Raji (cell line): ENCODE data around the gene ADAMTSL5.

Experiments
- POLR2A ChIP-seq: IDR thresholded peaks from 2 replicates; pipeline ENCODE4 v1.6.1; 2011; ENCODE audit warnings: low read depth, low read length, control low read depth; ENCODE audit not compliant: insufficient read depth

Gene ADAMTSL5

DNA sequence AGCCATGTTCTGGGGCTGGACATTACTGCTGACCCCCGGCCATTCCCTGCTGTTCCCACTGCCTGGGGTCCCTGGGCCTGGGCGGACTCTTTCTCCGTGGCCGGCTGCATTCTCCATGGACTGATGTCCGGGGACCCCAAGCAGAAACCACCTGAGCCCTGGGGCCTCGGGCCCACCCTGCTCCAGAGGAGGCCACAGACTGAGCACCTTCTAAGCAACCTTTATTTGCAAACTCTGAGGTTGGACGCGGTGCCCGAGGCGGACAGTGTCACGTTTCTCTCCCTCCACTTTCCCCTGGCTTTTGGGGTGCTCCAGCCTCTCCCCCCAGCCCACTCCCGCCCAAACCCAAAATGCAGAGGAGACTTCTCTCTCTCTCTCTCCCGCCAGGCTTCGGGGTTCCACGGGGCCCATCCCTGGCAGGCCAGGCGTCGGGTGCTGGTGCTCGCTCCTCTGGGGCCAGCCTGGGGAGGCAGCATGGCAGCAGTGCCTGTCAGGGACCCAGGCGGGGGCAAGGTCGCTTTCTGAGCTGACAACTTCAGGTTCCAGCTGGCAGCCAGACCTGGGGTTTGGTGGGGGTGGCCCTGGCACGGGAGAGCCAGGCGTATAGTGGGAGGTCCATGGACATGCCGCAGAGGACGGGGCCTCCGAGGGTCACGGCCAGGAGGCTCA, 31.5 kb downstream of the ADAMTSL5 start:
- no peak for TF ChIP-seq POLR2A

DNA sequence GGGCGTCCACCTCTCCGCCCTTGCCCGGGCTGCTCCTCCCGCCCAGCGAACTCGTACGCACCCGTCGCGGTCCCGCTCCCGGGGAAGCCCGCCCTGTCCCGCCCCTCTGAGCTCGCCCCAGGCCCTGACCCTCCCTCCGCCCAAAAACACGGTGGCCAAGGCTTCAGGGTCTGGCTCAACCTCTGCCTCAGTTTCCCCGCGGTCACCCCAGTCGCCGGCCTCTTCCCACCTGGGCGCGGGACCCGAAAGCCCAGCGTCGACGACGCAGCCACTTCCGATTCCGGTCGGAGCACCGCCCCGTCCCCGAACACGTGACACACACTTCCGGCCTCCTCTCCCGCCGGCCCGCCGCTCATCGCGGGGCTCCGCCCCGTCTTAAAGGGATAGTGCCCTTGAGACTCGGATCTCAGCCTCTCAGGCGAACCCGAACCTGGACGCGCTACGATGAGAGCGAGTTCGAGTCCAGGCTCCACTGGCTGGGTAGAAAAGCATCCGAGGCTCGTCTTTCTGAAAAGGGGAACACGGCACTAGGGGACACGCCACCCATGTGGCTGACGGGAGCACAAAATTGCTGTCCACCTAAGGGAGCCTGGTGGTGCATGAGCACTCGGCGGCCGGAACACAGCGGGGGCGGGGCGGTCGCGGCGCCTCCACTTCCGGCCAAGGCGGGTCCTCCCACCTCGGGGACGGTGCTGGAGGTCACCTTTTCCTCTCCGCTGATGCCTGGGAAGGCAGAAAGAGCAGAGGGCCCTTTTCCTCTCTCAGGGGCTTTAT, 33.7 kb downstream of the ADAMTSL5 start, which contains the start of gene C19orf25:
TSS of gene C19orf25 (minus strand) at position 282 of the 774 bp plus-strand sequence. CDS start 312 bp downstream, outside the sequence.
- peak; percentile 85 for TF ChIP-seq POLR2A

DNA sequence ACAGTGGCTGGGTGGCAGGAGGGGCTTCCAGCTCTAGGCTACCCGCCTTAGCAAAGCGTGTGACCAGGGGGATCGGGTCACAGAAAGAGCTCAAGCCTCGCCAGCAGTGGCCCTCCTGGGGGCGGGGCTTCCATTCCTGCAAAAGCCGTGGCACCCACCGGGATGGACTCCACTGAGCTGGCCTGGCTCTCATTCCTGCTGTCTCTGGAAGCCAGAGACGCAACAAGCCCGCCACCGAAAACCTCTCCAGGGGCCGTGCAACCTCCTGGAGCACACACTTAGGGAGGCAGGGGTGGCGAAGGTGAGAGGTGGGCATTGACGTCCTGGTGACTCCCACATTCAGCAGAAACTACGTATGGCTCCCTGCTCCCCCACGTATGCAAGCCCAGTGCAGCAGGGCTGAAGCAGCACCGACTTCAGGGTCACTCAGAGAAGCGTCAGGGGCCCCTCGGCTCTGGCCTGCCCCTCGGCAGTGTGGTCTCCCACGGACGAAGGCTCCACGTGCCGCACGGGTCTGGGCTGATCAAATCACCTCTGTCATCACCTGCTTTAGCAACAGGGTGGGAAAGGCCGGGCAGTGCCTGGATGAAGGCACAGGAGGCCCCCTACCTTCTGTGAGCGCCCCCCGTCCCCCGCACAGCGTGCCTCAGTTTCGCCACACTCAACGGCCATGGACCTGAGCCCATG, 36.9 kb downstream of the ADAMTSL5 start:
- no peak for TF ChIP-seq POLR2A

DNA sequence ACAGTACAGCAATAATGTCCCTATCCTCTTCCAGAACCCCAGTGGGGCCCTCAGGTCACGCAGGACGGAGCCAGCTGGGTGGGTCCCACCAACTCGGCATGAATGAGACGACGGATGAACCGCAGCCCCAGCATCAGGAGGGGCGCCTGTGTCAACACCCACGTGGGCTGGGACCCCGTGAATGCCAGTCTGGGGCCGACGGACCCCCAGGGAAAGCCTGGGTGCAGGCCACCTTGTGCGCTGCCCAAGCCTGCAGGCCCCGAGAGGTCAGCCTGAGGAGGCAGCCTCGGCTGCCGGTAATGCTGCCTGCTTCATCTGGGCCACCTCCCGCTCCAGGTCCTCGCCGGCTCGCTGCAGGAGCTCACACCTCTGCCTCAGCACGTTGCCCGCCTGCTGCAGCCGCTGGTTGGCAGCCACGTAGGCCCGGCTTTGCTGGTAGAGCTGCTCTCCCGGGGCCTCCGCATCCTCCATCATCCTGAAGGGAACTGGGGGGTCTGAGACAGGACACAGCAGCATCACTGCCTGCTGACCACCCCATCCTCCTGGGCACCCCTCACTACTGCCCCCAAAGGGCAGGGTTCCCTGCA, 38.0 kb downstream of the ADAMTSL5 start:
- no peak for TF ChIP-seq POLR2A

DNA sequence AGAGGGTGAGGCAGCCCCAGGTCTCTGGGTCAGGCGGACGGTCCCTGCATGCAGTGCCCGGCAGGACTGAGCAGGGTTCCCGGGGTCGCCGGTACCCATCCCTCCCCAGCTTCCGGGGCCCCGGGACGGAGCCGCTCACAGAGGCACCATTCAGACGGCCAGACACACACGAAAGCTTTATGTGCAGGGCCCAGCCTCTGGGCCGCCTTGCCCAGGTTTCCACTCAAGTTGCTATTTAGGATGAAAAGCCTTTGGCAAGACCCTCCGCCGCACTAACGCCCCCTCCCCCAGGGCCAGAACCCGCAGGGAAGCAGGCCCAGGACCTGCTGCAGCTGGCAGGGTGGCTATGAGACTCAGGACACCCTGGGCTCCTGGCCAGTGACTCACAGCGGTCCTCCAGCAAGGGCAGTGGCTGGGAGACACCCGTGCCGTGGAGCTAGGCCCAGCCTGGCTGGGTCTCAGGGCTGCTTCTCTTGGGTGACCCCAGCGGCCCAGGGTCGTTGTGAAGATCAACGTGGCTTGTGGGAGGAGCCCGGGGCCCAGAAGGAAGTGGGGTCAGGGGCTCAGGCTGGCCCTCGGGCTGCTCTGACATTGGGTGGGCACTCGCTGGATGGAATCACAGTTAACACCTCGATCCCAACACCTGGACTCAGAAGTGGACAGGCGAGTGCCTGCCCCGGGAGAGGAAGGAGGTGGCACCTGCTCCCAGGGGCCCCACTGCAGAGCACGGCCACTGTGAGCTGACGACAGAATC, 38.6 kb downstream of the ADAMTSL5 start:
- no peak for TF ChIP-seq POLR2A

DNA sequence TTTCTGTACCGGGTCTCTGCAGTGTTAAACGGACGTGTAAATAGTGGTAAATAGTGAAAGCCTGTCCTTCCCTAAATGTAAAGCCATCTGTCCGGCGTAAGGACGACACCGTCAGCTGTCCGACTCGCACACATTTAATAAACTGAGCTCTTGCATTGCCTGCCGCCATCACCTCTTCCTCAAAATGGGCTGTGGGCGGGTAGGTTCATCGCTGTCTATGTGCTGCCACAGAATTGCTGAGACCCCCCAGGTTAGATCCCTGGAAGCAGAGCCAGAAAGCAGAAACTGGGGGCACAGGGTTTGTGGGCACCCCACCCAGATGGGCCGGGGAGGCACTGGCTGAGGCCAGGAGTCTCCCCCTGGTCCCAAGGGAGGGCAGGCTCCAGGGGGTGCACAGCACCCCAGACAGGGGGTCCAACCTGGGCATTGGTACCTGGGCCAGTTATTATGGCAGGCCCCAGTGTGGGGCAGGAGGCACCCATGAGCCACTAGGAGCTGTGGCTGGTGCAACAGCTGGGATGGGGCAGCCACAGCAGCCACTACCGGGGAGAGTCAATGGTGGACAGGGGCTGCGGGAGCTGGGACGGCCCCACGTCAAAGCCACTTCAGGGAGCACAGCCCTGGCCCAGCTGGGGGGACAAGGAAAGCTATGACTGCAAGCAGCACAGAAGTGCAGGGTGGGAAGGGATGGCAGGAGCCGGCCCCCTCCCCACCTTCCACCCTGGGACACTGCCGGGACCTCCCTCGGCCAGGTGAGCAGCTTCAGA, 39.6 kb downstream of the ADAMTSL5 start:
- no peak for TF ChIP-seq POLR2A

DNA sequence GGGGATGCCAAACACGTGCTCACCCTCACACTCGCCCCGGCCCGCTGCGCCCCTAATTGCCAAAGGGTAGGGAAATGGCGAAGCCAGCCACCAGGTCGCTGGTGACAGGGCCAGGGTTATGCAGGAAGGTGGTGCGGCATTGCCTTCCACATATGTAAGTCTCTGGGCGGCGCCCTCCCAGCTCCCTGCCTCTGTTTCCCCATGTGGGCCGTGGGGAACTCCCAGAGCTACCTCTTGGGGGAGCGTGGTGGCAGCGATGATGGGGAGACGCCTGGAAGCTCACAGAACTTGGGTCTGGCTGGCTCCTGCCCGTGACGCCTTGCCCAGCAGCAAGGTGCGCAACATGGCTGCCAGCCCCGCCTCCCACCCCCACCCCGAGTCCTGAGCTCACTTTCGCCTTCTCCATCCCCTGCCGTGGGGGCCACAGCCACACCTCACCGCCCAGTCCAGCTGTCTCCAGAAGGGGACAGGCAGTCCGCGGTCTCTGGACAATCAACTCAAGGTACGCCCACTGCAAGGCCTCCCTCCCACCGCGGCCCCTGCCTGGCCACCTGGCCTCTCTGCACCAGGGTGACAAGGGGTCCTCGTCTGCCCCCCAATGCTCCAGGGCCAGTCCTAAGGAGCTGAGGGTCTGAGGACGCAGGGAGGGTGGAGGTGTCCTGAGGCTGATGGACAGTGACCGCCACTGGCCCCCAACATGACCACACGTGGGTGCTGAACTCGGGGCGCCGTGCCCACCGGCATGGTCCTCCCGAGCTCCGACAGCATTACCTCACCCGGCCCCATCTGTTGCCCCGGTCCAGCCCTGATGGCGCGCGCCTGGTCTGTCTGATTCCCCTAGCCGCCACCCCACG, 40.4 kb downstream of the ADAMTSL5 start:
- TF ChIP-seq POLR2A = no peak

DNA sequence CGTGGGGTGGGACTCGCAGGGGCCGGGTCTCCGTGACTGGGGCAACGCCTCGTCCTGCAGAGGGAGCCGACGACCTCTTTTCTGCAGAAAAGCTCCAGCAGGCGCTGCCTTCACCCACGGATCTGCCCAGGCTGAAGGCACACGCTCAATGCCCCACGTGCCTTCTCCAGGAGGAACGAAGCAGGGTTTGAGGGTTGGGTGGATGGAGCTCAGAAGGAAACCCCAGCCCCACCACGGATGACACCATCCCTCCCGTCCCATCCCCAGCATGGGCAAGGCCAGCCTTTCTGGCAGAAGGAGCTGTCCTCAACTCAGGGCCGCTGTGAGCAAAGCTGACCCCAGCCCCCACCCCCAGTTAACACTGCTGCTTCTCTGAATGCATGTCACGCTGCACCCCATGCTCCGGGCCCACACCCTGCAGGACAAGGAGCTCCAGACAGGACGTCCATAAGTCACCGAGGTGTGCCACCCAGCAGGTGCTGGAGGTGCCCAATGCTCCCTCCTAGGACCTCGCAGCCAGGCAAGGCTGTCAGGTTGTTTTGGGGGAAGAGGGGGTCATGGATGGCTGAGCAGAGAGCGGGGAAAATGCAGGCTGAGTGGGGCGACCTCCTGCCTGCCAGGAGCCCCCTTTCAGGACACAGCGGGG, 41.2 kb downstream of the ADAMTSL5 start:
- TF ChIP-seq POLR2A = no peak

DNA sequence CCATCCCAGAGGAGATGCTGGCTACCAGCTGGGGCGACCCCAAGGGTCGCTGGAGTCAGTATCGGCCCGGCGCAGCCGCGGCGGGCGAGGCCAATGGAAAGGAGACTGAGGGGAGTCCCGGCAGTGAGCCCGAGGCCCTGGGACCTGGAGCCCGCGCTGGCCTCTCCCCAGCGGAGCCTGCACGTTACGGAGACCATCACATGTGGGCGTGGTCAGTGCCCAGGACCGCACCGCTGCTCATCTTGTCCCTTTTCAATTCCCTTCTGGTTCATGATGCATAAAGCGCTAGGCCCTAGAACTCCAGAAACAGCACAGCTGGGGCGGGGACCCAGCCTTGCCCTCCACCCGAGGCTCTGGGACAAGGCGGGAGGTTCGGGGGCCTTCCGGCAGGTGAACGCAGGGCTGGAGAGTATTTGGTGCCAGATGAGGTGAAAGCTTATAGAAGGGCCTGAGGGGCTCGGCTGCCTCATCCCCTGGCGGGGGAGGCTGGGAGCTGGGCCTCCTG, 41.8 kb downstream of the ADAMTSL5 start:
- TF ChIP-seq POLR2A = no peak

DNA sequence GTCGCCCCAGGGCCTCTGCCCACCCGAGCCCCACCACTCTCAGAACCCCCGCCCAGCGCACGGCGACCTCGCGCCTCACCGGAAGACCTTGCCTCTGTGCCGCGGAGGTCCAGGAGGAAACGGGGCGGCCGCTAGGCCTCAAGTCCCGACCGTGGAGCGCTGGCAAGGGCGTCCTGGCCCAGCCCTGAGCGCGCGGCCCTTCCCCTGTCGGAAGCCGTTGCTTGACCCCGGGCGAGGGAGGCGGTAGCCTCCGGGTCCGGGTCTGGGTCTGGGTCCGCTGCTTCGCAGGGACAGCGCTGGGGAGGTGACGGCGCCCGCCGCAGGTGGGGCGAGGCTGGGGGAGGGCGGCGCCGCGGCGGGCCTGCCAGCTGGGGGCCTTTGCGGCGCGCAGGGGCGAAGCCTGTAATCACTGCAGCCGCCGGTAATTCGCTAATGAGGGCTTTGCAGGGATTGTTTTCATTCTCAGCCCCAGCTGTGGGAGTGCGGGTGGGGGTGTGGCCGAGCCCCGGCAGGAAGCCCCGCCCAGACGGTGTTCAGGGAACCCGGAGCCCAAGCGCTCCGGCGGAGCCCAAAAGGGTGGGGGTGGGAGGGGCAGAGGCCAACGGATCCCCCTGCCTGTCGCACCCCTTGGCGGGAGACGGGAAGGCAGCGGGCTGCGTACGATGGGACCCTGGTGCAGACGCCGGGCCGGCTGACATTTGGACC, 42.4 kb downstream of the ADAMTSL5 start:
- no peak for TF ChIP-seq POLR2A

DNA sequence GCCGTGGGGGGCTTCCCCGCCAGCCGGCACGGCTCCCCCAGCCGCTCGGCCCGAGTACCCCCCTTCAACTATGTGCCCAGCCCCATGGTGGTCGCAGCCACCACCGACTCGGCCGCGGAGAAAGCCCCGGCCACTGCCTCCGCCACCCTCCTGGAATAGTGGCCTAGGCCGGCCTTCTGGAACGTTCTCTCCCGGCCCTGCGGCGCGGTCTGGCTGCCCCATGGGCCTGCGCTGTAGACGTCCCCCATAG, 42.8 kb downstream of the ADAMTSL5 start:
- no peak for TF ChIP-seq POLR2A
